Measurements from ENCODE around the gene HOTAIR.

DNA sequence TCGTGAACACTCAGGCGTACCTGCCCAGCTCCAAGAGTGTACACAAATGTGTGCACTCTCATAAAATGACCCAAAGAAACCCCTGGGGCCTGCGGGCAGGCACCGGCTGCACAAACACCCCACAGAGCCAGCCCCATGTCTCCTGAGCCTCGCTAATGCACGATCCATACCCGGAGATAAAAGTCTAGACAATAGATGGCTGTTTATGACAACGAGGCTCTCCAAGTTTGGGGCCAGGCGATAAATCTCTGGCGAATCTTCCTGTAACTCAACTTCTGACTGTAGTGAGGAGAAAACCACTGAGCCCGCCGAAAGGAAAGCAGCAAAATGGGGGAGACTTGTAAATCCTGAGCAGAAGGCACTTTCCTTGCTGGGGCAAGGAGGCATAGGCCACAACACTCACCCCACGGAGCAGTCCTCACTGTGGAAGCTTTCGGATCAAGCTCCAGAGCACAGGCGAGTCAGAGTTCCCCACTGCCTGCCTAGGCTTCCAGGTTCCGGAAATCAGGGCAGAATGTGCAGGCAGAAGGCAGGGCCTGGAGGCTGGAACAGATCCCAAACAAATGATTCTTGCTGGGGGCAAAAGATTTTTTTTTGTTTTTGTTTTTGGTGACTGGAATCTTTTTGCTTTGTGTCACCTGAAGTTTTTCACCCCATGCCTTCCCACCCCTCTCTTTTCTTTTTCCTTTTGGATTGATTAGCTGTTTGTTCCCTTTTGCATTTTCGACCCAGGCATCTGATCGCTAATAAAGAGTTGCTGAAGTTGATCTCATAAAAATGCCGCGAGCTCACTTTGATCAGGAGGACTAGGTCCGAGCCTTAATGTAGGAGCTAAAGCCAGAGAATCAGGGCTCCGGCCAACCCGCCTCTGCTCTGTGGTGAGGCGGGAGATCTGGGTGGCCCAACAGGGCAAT is 6.3 kb downstream of the HOTAIR start:
- TF ChIP-seq, protein P1, sequence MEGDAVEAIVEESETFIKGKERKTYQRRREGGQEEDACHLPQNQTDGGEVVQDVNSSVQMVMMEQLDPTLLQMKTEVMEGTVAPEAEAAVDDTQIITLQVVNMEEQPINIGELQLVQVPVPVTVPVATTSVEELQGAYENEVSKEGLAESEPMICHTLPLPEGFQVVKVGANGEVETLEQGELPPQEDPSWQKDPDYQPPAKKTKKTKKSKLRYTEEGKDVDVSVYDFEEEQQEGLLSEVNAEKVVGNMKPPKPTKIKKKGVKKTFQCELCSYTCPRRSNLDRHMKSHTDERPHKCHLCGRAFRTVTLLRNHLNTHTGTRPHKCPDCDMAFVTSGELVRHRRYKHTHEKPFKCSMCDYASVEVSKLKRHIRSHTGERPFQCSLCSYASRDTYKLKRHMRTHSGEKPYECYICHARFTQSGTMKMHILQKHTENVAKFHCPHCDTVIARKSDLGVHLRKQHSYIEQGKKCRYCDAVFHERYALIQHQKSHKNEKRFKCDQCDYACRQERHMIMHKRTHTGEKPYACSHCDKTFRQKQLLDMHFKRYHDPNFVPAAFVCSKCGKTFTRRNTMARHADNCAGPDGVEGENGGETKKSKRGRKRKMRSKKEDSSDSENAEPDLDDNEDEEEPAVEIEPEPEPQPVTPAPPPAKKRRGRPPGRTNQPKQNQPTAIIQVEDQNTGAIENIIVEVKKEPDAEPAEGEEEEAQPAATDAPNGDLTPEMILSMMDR (conservative IDR thresholded peaks at IDR 0.05; ENCODE audit: low read depth, low read length), result no peak
- TF ChIP-seq EZH2phosphoT487 (IDR thresholded peaks at IDR 0.05; ENCODE audit: borderline replicate concordance, low read length) (no peak), EZH2 (IDR thresholded peaks at IDR 0.05; ENCODE audit: low read length, unreplicated experiment) (no peak)

All from PC-3 (cell line).